Ramos (cell line): ENCODE results near the gene BAG5.
"Not testable (repeated sequence)": the region's sequence is repeated elsewhere in the genome, so short reads cannot be mapped to it uniquely, and the experiment has no call there.

ENCODE experiments used
- in situ Hi-C: fragments of 300-500 bp; cut with MboI; formaldehyde crosslinking; loops from one replicate; pipeline ENCODE4 v1.14.3; 2022; ENCODE audit warnings: low sequenced_read_pairs; ENCODE audit not compliant: unreplicated experiment

Gene BAG5

DNA sequence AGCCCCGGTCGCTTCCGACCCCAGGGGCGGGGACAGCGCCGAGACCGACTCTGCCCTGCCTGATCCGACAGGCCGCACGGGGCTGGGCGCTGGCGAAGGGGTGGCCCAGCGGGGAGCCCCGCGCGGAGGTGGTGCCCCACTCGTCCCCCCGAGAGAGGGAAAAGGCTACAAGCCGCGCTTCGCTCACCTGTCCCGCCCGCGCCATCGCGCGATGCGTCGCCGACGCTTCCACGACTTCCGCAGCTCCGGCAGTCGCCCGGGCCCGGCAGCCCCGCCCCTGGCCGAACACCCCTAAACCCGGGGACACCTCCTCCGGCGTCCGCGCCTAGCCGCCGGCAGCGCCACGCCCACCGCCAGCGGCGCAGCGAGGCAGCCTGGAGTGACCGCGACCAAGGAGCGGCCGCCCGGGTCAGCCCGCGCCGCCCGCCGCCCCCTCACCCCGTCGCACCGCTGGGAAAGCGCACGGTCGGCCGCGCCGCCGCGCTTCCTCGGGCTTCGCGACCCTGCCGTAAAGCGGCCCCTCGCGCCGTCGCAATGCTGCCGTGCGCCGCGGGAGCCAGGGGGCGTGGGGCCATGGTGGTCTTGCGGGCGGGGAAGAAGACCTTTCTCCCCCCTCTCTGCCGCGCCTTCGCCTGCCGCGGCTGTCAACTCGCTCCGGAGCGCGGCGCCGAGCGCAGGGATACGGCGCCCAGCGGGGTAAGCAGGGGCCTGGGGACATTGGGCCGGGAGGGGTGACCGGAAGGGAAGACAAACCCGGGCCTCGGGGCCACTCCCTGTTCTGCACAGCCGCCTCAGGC lies at the start of gene BAG5, which contains the start of gene COA8:
Gene BAG5, minus strand, starts transcription at position 229 of the 797 bp plus-strand sequence. CDS start 1,493 bp downstream, outside the sequence.
Gene COA8, plus strand, starts transcription at position 532 of the 797 bp plus-strand sequence. Its CDS starts 42 bp downstream, at position 574.
- in situ Hi-C loops: no loop called here

DNA sequence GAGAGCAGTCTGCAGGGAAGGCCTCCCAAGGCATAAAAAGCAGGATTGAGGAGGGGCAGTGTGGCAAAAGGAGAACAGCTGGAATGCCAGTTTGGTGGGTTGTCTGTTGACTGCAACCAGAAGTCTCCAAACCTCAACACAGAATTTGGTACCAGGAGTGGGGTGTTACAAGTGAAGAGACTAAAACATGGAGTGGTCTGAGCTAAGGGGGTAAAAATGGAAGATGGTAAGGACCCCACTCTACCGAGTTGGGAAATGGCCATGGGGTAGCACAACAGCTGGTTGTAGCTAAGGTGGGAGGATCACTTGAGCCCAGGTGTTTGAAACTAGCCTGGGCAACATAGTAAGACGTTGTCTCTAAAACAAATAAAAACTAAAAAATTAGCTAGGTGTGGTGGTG lies 48.8 kb upstream of the BAG5 start:
- in situ Hi-C loops: no loop called here

GRCh38 chr14:103609081-103609480 lies 46.6 kb upstream of the BAG5 start:
- in situ Hi-C loops: not testable (repeated sequence)

DNA sequence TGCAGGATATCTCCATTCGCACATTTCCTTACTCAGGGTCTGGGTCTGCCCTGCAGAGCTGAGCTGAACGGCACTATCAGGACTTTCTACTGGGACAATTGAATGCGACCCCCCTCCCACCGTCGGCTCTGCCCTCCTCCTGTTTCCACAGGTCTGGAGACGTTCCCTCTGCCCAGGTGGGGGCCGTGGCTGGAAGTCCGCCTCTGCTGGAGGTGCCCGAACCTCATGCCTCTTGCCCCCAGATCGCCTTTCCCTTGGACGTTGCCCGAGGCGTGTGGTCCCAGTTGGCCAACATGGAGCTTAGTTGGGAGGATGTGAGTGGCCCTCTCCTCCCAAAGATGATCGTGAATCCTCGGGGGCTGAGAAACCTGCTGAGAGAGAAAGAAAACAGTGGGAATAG lies 45.4 kb upstream of the BAG5 start:
- in situ Hi-C loops: no loop called here

GRCh38 chr14:103606963-103607668 lies 44.7 kb upstream of the BAG5 start:
- in situ Hi-C loops: no loop called here

DNA sequence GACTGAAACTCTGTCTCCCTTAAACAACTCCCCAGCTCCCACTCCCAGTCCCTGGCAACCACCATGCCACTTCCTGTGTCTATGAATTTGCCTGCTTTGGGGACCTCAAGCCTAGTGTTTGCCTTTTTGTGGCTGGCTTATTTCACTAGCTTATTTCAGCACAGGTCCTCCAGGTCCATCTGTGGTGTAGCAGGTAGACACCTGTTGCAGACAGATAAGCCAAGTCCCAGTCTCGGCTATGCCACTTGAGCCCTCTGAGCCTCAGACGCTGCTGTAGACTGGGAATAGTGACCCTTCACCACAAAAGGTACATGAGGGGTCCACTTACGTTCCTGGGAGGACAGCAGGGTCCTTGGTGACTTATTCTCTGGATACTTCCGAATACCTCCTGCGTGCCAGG lies 42.2 kb upstream of the BAG5 start:
- in situ Hi-C loops: no loop called here

DNA sequence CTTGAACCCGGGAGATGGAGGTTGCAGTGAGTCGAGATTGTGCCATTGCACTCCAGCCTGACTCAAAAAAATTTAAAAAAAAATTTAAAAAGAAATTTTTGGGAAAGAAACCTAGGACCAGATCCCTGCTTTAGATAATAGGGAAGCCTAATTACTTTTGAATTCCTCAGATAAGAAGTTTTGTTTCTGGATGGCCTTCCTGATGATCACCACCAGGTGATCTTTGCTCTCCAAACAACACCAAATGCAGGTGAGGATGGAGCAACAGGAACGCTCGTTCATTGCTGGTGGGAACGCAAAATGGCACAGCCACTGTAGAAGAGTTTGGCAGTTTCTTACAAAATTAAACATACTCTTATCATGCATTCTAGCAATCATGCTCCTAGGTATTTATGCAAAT lies 38.0 kb upstream of the BAG5 start:
- in situ Hi-C loops: no loop called here

GRCh38 chr14:103597623-103598377 lies 35.3 kb upstream of the BAG5 start:
- in situ Hi-C loops: no loop called here

- in situ Hi-C loops: no loop called here
Measured at GRCh38 chr14:103594265-103594664, 31.8 kb upstream of the BAG5 start.

DNA sequence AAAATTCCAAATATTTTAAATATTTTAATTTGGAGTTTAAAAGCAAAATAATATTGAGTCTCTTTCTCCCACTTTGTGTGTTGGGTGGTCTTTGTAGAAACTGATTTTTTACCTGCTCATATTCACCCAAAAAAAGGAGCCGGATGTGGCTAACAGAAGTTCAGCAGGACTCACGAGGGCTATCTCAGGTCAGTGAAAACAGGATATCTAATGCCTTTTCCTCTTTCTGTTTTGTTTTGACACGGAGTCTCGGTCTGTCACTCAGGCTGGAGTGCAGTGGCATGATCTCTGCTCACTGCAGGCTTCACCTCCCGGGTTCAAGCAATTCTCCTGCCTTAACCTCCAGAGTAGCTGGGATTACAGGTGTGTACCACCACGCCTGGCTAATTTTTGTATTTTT lies 31.1 kb upstream of the BAG5 start:
- in situ Hi-C loops: no loop called here

GRCh38 chr14:103584326-103584915 lies 22.0 kb upstream of the BAG5 start:
- in situ Hi-C loops: no loop called here

GRCh38 chr14:103581954-103582703 lies 19.7 kb upstream of the BAG5 start:
- in situ Hi-C loops: no loop called here

GRCh38 chr14:103581206-103581605 lies 18.7 kb upstream of the BAG5 start:
- in situ Hi-C loops: no loop called here

GRCh38 chr14:103578401-103579075 lies 16.1 kb upstream of the BAG5 start:
- in situ Hi-C loops: loop anchor here (10.0 kb wide), 1 partner anchor 96 kb away; no protein-coding TSS in a partner anchor

- in situ Hi-C loops: loop anchor here (10.0 kb wide), 1 partner anchor 98 kb away; no protein-coding TSS in a partner anchor
Measured at GRCh38 chr14:103576371-103577024, 14.0 kb upstream of the BAG5 start.

DNA sequence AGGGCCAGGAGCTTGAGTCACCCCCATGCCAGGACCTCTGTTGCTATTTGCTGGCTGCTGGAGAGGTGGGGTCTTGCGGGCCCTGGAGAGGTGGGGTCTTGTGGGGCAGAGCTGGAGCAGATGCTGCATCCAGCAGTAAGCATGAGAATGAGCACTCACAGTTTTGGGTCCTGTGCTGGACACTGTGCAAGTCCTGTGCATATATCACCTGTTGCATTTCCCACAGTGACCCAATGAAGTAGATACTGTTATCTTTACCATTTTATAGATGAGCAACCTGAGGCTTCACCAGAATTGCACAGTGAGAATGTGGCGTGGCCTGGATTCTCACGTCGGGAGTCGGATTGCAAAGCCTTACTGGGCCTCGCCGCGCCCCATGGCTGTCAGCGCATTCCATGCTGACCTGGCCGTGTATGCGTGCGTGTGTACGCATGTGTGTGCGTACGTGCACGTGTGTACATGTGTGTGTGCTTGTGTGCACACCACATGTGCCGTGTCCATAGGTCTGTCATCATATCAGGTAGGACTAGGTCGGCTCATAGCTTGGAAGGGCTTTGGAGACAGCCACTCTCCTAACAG lies 12.3 kb upstream of the BAG5 start:
- in situ Hi-C loops: loop anchor here (10.0 kb wide), 1 partner anchor 100 kb away; no protein-coding TSS in a partner anchor

DNA sequence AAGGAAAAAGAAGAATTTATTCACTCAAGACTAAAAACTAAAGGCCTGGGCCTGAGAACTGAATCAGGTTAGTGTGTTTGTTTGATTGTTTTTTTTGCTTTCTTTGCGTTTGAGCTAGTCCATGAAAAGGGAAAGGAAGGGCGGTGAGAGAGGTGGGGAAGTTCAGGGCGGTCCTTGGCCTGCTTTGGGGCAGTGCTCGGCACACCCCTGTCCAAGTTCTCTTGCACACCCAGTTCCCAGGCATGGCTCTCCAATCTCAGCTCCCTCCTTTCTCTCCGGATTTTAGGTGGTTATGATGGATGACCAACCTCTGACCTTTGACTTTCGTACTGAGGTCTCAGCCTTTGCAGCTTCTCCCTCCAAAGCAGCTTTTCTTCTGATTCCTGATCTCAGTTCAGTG lies 11.6 kb upstream of the BAG5 start:
- in situ Hi-C loops: loop anchor here (10.0 kb wide), 1 partner anchor 101 kb away; no protein-coding TSS in a partner anchor

GRCh38 chr14:103569408-103569807 lies 7.0 kb upstream of the BAG5 start:
- in situ Hi-C loops: no loop called here
